GM12873 (cell line): ENCODE results near the gene QRFP.

ENCODE experiments used
- TF ChIP-seq, protein P1 (sequence below): IDR thresholded peaks from 2 replicates; pipeline ENCODE4 v1.5.1; 2012; ENCODE audit warnings: low read depth, mild to moderate bottlenecking, moderate library complexity, low read length, control low read depth; ENCODE audit not compliant: insufficient read depth; ENCODE audit errors: missing control alignments

QRFP gene, protein sequence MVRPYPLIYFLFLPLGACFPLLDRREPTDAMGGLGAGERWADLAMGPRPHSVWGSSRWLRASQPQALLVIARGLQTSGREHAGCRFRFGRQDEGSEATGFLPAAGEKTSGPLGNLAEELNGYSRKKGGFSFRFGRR

DNA sequence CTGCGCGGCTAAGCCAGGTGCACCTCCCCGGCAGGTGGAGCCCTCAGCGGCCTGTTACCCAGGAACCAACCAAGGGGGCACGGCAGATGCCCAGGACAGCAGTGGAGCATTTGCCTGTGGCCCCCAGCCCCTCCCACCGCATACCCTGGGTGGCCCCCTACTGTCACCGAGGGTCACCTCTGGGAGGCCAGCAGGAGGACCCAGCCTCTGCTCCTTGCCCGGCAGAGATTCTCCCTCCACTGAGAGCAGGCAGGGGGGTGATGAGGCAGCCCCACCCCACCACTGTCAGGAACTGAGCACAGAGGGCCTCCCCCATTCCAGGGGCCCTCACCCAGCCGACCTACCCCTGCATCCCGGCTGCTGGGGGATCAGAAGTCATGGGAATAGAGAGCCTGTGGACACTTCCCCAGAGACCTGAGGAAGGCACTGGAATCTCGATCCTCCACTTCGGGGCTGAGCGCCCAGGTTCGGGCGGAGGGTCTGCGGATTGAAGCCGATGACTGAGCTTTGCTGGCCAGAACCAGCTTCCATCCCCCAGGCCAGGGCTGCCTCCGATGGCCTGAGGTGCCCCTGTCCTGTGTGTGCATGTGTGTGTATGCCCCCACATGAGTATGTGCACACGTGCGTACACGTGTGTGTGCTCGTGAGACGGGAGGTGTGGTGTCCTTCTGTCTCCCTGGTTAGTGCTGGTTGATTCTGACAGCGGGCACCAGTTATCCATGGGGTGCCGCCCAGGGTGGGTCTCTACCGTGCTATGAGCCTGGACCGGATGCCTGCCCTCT lies at the start of gene QRFP:
TSS of gene QRFP (minus strand) at position 580 of the 782 bp plus-strand sequence. CDS start 2,974 bp downstream, outside the sequence.
- TF ChIP-seq, protein P1, sequence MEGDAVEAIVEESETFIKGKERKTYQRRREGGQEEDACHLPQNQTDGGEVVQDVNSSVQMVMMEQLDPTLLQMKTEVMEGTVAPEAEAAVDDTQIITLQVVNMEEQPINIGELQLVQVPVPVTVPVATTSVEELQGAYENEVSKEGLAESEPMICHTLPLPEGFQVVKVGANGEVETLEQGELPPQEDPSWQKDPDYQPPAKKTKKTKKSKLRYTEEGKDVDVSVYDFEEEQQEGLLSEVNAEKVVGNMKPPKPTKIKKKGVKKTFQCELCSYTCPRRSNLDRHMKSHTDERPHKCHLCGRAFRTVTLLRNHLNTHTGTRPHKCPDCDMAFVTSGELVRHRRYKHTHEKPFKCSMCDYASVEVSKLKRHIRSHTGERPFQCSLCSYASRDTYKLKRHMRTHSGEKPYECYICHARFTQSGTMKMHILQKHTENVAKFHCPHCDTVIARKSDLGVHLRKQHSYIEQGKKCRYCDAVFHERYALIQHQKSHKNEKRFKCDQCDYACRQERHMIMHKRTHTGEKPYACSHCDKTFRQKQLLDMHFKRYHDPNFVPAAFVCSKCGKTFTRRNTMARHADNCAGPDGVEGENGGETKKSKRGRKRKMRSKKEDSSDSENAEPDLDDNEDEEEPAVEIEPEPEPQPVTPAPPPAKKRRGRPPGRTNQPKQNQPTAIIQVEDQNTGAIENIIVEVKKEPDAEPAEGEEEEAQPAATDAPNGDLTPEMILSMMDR: no peak

GRCh38 chr9:130945173-130945572 lies 48.6 kb upstream of the QRFP start:
- TF ChIP-seq, protein P1: no peak

- TF ChIP-seq, protein P1: no peak
Measured at GRCh38 chr9:130944510-130945058, 48.0 kb upstream of the QRFP start.

GRCh38 chr9:130943777-130944176 lies 47.2 kb upstream of the QRFP start:
- TF ChIP-seq, protein P1: no peak

- TF ChIP-seq, protein P1: no peak
Measured at GRCh38 chr9:130943221-130943620, 46.6 kb upstream of the QRFP start.

DNA sequence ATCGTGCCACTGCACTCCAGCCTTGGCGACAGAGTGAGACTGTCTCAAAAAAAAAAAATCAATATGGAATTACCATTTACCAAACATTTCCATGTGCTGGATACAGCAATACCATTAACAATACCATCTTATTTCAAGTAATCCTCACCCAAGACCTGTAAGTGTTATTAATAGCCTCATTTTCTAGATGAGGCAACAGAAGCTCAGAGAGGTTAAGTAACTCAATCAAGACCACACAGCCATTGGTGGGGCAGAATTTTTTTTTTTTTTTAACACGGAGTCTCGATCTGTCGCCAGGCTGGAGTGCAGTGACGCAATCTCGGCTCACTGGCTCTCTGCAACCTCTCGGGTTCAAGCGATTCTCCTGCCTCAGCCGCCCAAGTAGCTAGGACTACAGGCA lies 46.1 kb upstream of the QRFP start:
- TF ChIP-seq, protein P1: no peak

DNA sequence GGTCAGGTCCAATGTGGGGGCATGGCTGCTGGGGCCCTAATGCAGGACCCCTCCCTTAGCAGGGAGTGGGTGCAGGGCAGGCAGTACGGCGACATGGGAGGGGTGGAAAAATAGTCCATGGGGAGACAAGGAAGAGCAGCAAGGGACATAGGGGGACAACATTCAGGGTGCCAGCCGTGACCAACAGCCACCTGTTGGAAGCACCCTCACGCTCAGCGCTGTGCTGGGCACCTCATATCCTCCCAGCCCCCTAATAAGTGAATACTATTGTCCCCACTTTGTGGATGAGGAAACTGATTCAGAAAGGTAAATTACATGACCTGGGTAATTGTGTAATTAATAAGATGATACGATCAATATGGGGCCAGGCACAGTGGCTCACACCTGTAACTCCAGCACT lies 45.5 kb upstream of the QRFP start:
- TF ChIP-seq, protein P1: no peak
